Peyer's patch (tissue), 4 donors: ENCODE measurements around the gene HSPB9. TPM values are rescaled to one million over a fixed set of nuclear protein-coding genes. Genes with fewer than 3 reads are reported as not detected.

ENCODE experiments used
- DNase-seq, 3 donors: peaks; one replicate each; pipeline ENCODE4 v3.0.0-alpha.2; 2017 to 2019
- H3K27ac ChIP-seq, 4 donors: fragments of 200-600 bp; sonication (generic); one replicate each; pipeline ENCODE4 v1.5.1; 2016 to 2019
- H3K27me3 ChIP-seq, 2 donors: fragments of 200-600 bp; sonication (generic); one replicate each; pipeline ENCODE4 v1.5.1; 2019
- H3K36me3 ChIP-seq, 3 donors: fragments of 200-600 bp; sonication (generic); one replicate each; pipeline ENCODE4 v1.5.1; 2016 to 2019
- H3K4me1 ChIP-seq, 4 donors: fragments of 200-600 bp; sonication (generic); one replicate each; pipeline ENCODE4 v1.5.1; 2016 to 2019
- H3K4me3 ChIP-seq, 4 donors: fragments of 200-600 bp; sonication (generic); 1 replicate in 3 of 4; 2 replicates in 1 of 4; pipeline ENCODE4 v1.5.1; 2016 to 2019; ENCODE audit warnings: mild to moderate bottlenecking in 1 of 4
- H3K9me3 ChIP-seq, 4 donors: fragments of 200-600 bp; sonication (generic); one replicate each; pipeline ENCODE4 v1.5.1; 2016 to 2019; ENCODE audit warnings: mild to moderate bottlenecking in 1 of 4
- CTCF ChIP-seq, 6 experiments: fragments of 450-650 bp in 4 of 6; fragments of 200-600 bp in 2 of 6; sonication (generic) in 1 of 6; IDR thresholded peaks; one replicate each; pipeline ENCODE4 v1.5.1; 2017 to 2019; ENCODE audit warnings: antibody characterized with exemption in 6 of 6, mild to moderate bottlenecking in 3 of 6, moderate library complexity in 1 of 6
- POLR2A ChIP-seq, 2 donors: fragments of 450-650 bp; IDR thresholded peaks; one replicate each; pipeline ENCODE4 v1.5.1; 2017; ENCODE audit warnings: antibody characterized with exemption in 2 of 2, mild to moderate bottlenecking in 2 of 2, moderate library complexity in 2 of 2
- total RNA-seq, 4 donors: library from RNA; depleted of rRNA; stranded (reverse); fragments of >200 nt; gene quantifications; one replicate each; pipeline ENCODE4 v1.1.0, GENCODE V29; 2016

The HSPB9 gene
- total RNA-seq, 4 donors from 2014 or later, result not detected

GRCh38 chr17:42118545-42118944, 4.1 kb upstream of the HSPB9 start:
- TF ChIP-seq POLR2A (IDR thresholded peaks at IDR 0.05) (no peak), CTCF (IDR thresholded peaks at IDR 0.05) (peak in 5 of 6 experiments; percentile 9 to 46 (median 37))

GRCh38 chr17:42119301-42119700, 3.3 kb upstream of the HSPB9 start:
- H3K4me1 ChIP-seq, result peaks cover 0 to 37% (median 4%) of the 10 kb centered on the region in 4 donors
- H3K27me3 ChIP-seq, result no peaks in the 10 kb centered on the region
- TF ChIP-seq POLR2A (IDR thresholded peaks at IDR 0.05) (no peak), CTCF (IDR thresholded peaks at IDR 0.05) (no peak)
- H3K36me3 ChIP-seq, result no peaks in the 10 kb centered on the region
- DNase-seq, result no peak
- no peak overlapping the region for H3K4me3 ChIP-seq
- peak overlapping the region in 1 of 4 donors; percentile 19 for H3K27ac ChIP-seq
- H3K9me3 ChIP-seq, result no peaks in the 10 kb centered on the region

More at GRCh38 chr17:42118545-42118944, 4.1 kb upstream of the HSPB9 start:
- no peaks in the 10 kb centered on the region for H3K9me3 ChIP-seq
- DNase-seq, result peak in 2 of 3 donors; percentile 67 to 70
- H3K4me1 ChIP-seq, result peaks cover 0 to 37% (median 4%) of the 10 kb centered on the region in 4 donors
- H3K27ac ChIP-seq, result no peak overlapping the region
- H3K36me3 ChIP-seq, result no peaks in the 10 kb centered on the region
- H3K4me3 ChIP-seq, result no peak overlapping the region
- H3K27me3 ChIP-seq, result no peaks in the 10 kb centered on the region

GRCh38 chr17:42120161-42120769, 2.3 kb upstream of the HSPB9 start:
- peak in 1 of 3 donors; percentile 50 for DNase-seq
- Histone ChIP-seq H3K27ac (peak overlapping the region in 1 of 4 donors; percentile 87), H3K4me1 (peaks cover 0 to 37% (median 4%) of the 10 kb centered on the region in 4 donors), H3K36me3 (peaks cover 0 to 4% (median 0%) of the 10 kb centered on the region in 3 donors), H3K27me3 (no peaks in the 10 kb centered on the region), H3K9me3 (no peaks in the 10 kb centered on the region), H3K4me3 (peak overlapping the region in 3 of 4 donors; percentile 86 to 95 (median 95))
- TF ChIP-seq POLR2A (IDR thresholded peaks at IDR 0.05) (no peak), CTCF (IDR thresholded peaks at IDR 0.05) (no peak)

GRCh38 chr17:42120770-42121769, 1.5 kb upstream of the HSPB9 start, which contains the start of gene KAT2A:
TSS of gene KAT2A (minus strand) at chr17:42121367. CDS start at chr17:42121304, 63 bp downstream.
- H3K27me3 ChIP-seq, result no peaks in the 10 kb centered on the region
- no peaks in the 10 kb centered on the region for H3K9me3 ChIP-seq
- H3K4me3 ChIP-seq, result peak within 1 kb of the TSS; percentile 70 to 95 (median 90)
- H3K4me1 ChIP-seq, result peaks cover 0 to 37% (median 4%) of the 10 kb centered on the region in 4 donors
- peaks cover 0 to 13% (median 0%) of the 10 kb centered on the region in 3 donors for H3K36me3 ChIP-seq
- peak; percentile 76 to 91 (median 87) for DNase-seq
- peak within 1 kb of the TSS; percentile 41 to 87 (median 83) for H3K27ac ChIP-seq
- TF ChIP-seq POLR2A (IDR thresholded peaks at IDR 0.05), result peak in 1 of 2 donors; percentile 22
- no peak for TF ChIP-seq CTCF (IDR thresholded peaks at IDR 0.05)

GRCh38 chr17:42124256-42124655, 1.7 kb downstream of the HSPB9 start:
- peaks cover 0 to 43% (median 2%) of the 10 kb centered on the region in 3 donors for H3K36me3 ChIP-seq
- H3K27ac ChIP-seq, result no peak overlapping the region
- no peak for TF ChIP-seq POLR2A (IDR thresholded peaks at IDR 0.05)
- no peak for TF ChIP-seq CTCF (IDR thresholded peaks at IDR 0.05)
- no peaks in the 10 kb centered on the region for H3K27me3 ChIP-seq
- peaks cover 0 to 35% (median 2%) of the 10 kb centered on the region in 4 donors for H3K4me1 ChIP-seq
- no peaks in the 10 kb centered on the region for H3K9me3 ChIP-seq
- no peak overlapping the region for H3K4me3 ChIP-seq
- no peak for DNase-seq
